HepG2 (cell line): Measurements from ENCODE around the gene BNC1. TPM values are rescaled to one million over a fixed set of nuclear protein-coding genes. Genes with fewer than 3 reads are reported as not detected.

Experiments used
- ATAC-seq: fragments of 200-7000 bp; cut with Tn5 transposase; 3 replicates; pipeline ENCODE4 v1.9.1; 2020; ENCODE audit warnings: mild to moderate bottlenecking, moderate library complexity
- BruUV-seq: library from RNA; stranded (reverse); fragments of 400-500 nt; replicated peaks from 2 replicates; lab custom pipeline; 2021; lab: Mats Ljungman, UMichigan
- CTCF ChIA-PET: fragments of 300-600 bp; formaldehyde crosslinking; extraction: SDS; loops from one replicate; lab custom pipeline; 2021; ENCODE audit warnings: low total read pairs, inconsistent platforms, low intra/inter-chr PET ratio; lab: Yijun Ruan, JAX
- POLR2A ChIA-PET: fragments of 350-600 bp; sonication (Branson Sonifier 250); formaldehyde crosslinking; loops from one replicate; lab custom pipeline; 2020; ENCODE audit warnings: antibody characterized with exemption, inconsistent platforms; lab: Yijun Ruan, JAX
- DNase-seq: peaks from one replicate; pipeline ENCODE4 v3.0.0-alpha.2; 2015; ENCODE audit warnings: low spot score
- FAIRE-seq: peaks from 3 replicates; lab custom pipeline; 2011; peaks lifted over from hg19 to GRCh38; lab: Jason Lieb, UNC
- H2AFZ ChIP-seq: one replicate; pipeline ENCODE4 v1.6.1; 2011; ENCODE audit warnings: low read length, inconsistent platforms
- H3K27ac ChIP-seq: fragments of 300-600 bp; 3 replicates; pipeline ENCODE4 v1.8.0; 2011; ENCODE audit warnings: mixed run types, mild to moderate bottlenecking, mixed read lengths, low read length, inconsistent platforms; ENCODE audit not compliant: insufficient read depth; ENCODE audit errors: extremely low read length
- H3K27me3 ChIP-seq, 2 experiments: fragments of 200-600 bp in 1 of 2; 2 replicates in 1 of 2; 3 replicates in 1 of 2; pipeline versions ENCODE4 v1.6.0 to v1.8.0; 2011; ENCODE audit warnings: low read length in 2 of 2, mild to moderate bottlenecking in 2 of 2, moderate library complexity in 2 of 2, inconsistent platforms in 1 of 2; ENCODE audit not compliant: insufficient read depth in 2 of 2, control insufficient read depth in 1 of 2
- H3K36me3 ChIP-seq, 2 experiments: fragments of 200-600 bp in 1 of 2; replicated peaks in 1 of 2; 2 replicates in 1 of 2; 3 replicates in 1 of 2; pipeline versions ENCODE4 v1.5.1 to v1.8.0; 2011; ENCODE audit warnings: low read length in 2 of 2, inconsistent platforms in 1 of 2; ENCODE audit not compliant: insufficient read depth in 2 of 2, control insufficient read depth in 1 of 2
- H3K4me1 ChIP-seq: 2 replicates; pipeline ENCODE4 v1.5.1; 2012; ENCODE audit warnings: low read length, inconsistent platforms; ENCODE audit not compliant: insufficient read depth
- H3K4me2 ChIP-seq: 2 replicates; pipeline ENCODE4 v1.6.0; 2011; ENCODE audit warnings: low read depth, low read length, inconsistent platforms
- H3K4me3 ChIP-seq, 3 experiments: fragments of 200-600 bp in 1 of 3; sonication (generic), shearing (Covaris generic) in 1 of 3; replicated peaks in 1 of 3; 2 replicates each; pipeline ENCODE4 v1.5.1; 2011 to 2016; ENCODE audit warnings: low read length in 3 of 3, inconsistent platforms in 2 of 3, low read depth in 2 of 3, mild to moderate bottlenecking in 2 of 3, control low read depth in 1 of 3, mixed read lengths in 1 of 3; ENCODE audit not compliant: insufficient read depth in 1 of 3
- H3K79me2 ChIP-seq: one replicate; pipeline ENCODE4 v1.6.1; 2011; ENCODE audit warnings: low read length, inconsistent platforms; ENCODE audit not compliant: insufficient read depth
- H3K9ac ChIP-seq: 2 replicates; pipeline ENCODE4 v1.6.0; 2011; ENCODE audit warnings: mild to moderate bottlenecking, low read depth, low read length, inconsistent platforms; ENCODE audit not compliant: insufficient read depth
- H3K9me3 ChIP-seq: 2 replicates; pipeline ENCODE4 v1.5.1; 2012; ENCODE audit warnings: mild to moderate bottlenecking, low read length
- H4K20me1 ChIP-seq: 2 replicates; pipeline ENCODE4 v1.6.0; 2011; ENCODE audit warnings: inconsistent platforms, mild to moderate bottlenecking, low read length, moderate library complexity; ENCODE audit not compliant: insufficient read depth
- JDP2 ChIP-seq: sonication (generic); formaldehyde crosslinking; IDR thresholded peaks from 2 replicates; pipeline ENCODE4 v1.8.1; 2022; ENCODE audit warnings: missing genetic modification reagents, borderline replicate concordance
- MZF1 ChIP-seq: sonication (generic); formaldehyde crosslinking; IDR thresholded peaks from 2 replicates; pipeline ENCODE4 v1.8.1; 2023; ENCODE audit warnings: mild to moderate bottlenecking, missing genetic modification reagents, borderline replicate concordance
- NFYB ChIP-seq: sonication (generic); formaldehyde crosslinking; IDR thresholded peaks from 2 replicates; pipeline ENCODE4 v1.4.0; 2020; ENCODE audit warnings: missing genetic modification reagents
- REXO4 ChIP-seq: sonication (generic); formaldehyde crosslinking; IDR thresholded peaks from 2 replicates; pipeline ENCODE4 v1.8.0; 2022; ENCODE audit warnings: missing genetic modification reagents, mild to moderate bottlenecking, borderline replicate concordance
- SUZ12 ChIP-seq: fragments of 150-350 bp; IDR thresholded peaks from 2 replicates; pipeline ENCODE4 v1.6.1; 2014; ENCODE audit warnings: low read depth, low read length
- ZNF138 ChIP-seq: sonication (generic); formaldehyde crosslinking; IDR thresholded peaks from 2 replicates; pipeline ENCODE4 v1.5.0; 2020; ENCODE audit warnings: mild to moderate bottlenecking, low read depth, missing genetic modification reagents
- ZNF619 ChIP-seq: sonication (generic); formaldehyde crosslinking; IDR thresholded peaks from 2 replicates; pipeline ENCODE4 v1.4.0; 2020; ENCODE audit warnings: mild to moderate bottlenecking, missing genetic modification reagents
- ZNF713 ChIP-seq: sonication (generic); formaldehyde crosslinking; IDR thresholded peaks from 2 replicates; pipeline ENCODE4 v1.4.0; 2020; ENCODE audit warnings: mild to moderate bottlenecking, missing genetic modification reagents
- ZNF75D ChIP-seq: sonication (generic); formaldehyde crosslinking; IDR thresholded peaks from 2 replicates; pipeline ENCODE4 v1.8.1; 2023; ENCODE audit warnings: missing genetic modification reagents, mild to moderate bottlenecking, borderline replicate concordance
- ZNF772 ChIP-seq: sonication (generic); formaldehyde crosslinking; IDR thresholded peaks from 2 replicates; pipeline ENCODE4 v1.5.0; 2020; ENCODE audit warnings: mild to moderate bottlenecking, missing genetic modification reagents
- WGBS: methylation state at CpG from one replicate; pipeline ENCODE4 v1.1.6; 2017; ENCODE audit warnings: low lambda C conversion rate; 5-methylcytosine and 5-hydroxymethylcytosine counted together
- in situ Hi-C: cut with HindIII; loops from 2 replicates; pipeline ENCODE4 v1.10.0; 2017; ENCODE audit warnings: low pct_unique_long_range_greater_than_20kb; ENCODE audit not compliant: extremely low pct_ligation_motif_present
- intact Hi-C: fragments of 100-400 bp; cut with micrococcal nuclease; formaldehyde crosslinking; loops from one replicate; pipeline ENCODE4 v1.10.0; 2022; ENCODE audit not compliant: unreplicated experiment
- polyA plus RNA-seq, 8 experiments: library from polyadenylated mRNA; depleted of rRNA in 3 of 8; stranded (reverse) in 7 of 8; unstranded in 1 of 8; fragments of >200 nt; fragmentation: Illumina TruSeq in 4 of 8; extraction: Trizol in 4 of 8; gene quantifications; 2 replicates each; pipeline versions ENCODE4 v1.2.1 to v1.2.3, GENCODE V29; 2011 to 2016; ENCODE audit warnings: low read depth in 4 of 8, missing spikeins in 1 of 8, mixed read lengths in 1 of 8; ENCODE audit not compliant: insufficient read depth in 1 of 8
- total RNA-seq, 5 experiments: library from RNA; depleted of rRNA; stranded (reverse); fragments of >200 nt; fragmentation: Illumina TruSeq; extraction: Trizol; gene quantifications; 2 replicates each; pipeline ENCODE4 v1.2.3, GENCODE V29; 2016; ENCODE audit warnings: low read depth in 1 of 5
- TF ChIP-seq, protein P1 (sequence below): IDR thresholded peaks from 2 replicates; pipeline ENCODE4 v1.6.1; 2016; ENCODE audit warnings: mild to moderate bottlenecking, missing biosample characterization, missing genetic modification reagents
- TF ChIP-seq, protein P2 (sequence below): sonication (generic); formaldehyde crosslinking; IDR thresholded peaks from 2 replicates; pipeline ENCODE4 v1.4.0; 2020; ENCODE audit warnings: mild to moderate bottlenecking, missing genetic modification reagents

BNC1 gene
- total and polyA plus RNA-seq, 2 of the 13 experiments (the other 11 are each of a cell fraction or from before 2014, with no cell fraction given): not detected

DNA sequence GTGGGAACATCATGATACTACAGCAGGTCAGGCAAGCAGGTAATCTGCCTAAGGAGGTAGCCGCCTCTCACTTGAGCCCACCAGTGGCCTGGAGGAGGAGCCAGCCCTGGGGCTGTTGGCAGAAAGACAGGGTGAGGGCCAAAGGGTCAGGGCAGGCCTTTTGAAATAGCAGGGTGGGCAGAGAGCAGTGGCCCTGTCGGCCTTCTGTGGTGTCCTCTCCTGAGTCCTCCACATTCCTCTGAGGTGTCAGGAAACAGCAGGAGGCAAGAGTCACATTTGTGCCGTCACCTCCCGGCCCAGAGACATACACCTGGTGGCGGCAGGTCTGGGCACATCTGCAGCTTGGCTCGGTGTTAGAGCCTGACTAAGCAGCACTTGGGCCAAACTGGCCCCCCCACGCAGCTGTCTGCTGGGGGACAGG is 3.9 kb upstream of the BNC1 start:
- no peaks in the 10 kb centered on the region for H3K9me3 ChIP-seq
- no peak overlapping the region for H3K4me3 ChIP-seq
- H3K27me3 ChIP-seq: peaks cover 0 to 12% of the 10 kb centered on the region in 2 experiments; a peak in 3 of 5 replicates
- H3K27ac ChIP-seq: no peak overlapping the region
- FAIRE-seq (no peak), DNase-seq (no peak), ATAC-seq (no peak)
- WGBS: 20% methylated on average over 1 of the region's 7 CpGs
- ChIA-PET POLR2A (no interaction called here), CTCF (no interaction called here)
- H3K79me2 ChIP-seq: no peaks in the 10 kb centered on the region
- H3K4me2 ChIP-seq: no peak overlapping the region
- H2AFZ ChIP-seq: no peak overlapping the region
- no peak overlapping the region for H3K9ac ChIP-seq
- in situ Hi-C loops (no loop called here), intact Hi-C loops (no loop called here)
- no TSS peak for BruUV-seq
- H3K36me3 ChIP-seq: no peaks in the 10 kb centered on the region
- no peaks in the 10 kb centered on the region for H3K4me1 ChIP-seq
- TF ChIP-seq, protein P1, sequence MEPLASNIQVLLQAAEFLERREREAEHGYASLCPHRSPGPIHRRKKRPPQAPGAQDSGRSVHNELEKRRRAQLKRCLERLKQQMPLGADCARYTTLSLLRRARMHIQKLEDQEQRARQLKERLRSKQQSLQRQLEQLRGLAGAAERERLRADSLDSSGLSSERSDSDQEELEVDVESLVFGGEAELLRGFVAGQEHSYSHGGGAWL (CRISPR knock-in tag): no peak
- TF ChIP-seq MZF1 (CRISPR knock-in tag): no peak
- TF ChIP-seq REXO4 (CRISPR knock-in tag): no peak
- no peaks in the 10 kb centered on the region for H4K20me1 ChIP-seq

DNA sequence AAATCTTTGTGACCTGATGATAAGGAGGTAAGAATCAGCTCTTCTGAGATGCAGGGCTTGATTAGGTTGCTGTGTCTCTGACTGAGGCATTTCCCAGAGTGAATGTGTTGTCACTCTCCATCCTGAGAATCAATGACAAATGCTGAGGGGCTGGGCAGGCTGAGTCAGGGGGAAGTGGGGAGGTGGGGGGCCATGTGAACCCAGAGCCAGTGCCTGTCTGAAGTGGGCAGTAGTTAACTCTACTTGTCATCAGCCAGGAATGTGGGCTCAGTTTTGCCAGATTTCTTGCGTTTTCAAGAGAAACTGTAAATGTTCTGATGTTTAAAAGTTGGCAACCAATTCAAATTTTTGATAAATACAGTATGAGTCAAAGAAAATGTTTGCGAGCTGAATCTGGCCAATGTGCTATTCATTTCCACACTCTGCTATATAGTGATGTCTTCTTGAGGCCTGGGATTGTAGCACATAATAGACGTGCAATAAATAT is 3.1 kb upstream of the BNC1 start:
- H4K20me1 ChIP-seq: no peaks in the 10 kb centered on the region
- in situ Hi-C loops: no loop called here
- H3K36me3 ChIP-seq: no peaks in the 10 kb centered on the region
- no peak for FAIRE-seq
- no peak overlapping the region for H3K4me3 ChIP-seq
- no peaks in the 10 kb centered on the region for H3K9me3 ChIP-seq
- no peaks in the 10 kb centered on the region for H3K4me1 ChIP-seq
- no peak for ATAC-seq
- H3K27me3 ChIP-seq: peaks cover 0 to 16% of the 10 kb centered on the region in 2 experiments; a peak in 3 of 5 replicates
- no peaks in the 10 kb centered on the region for H3K79me2 ChIP-seq
- no TSS peak for BruUV-seq
- DNase-seq: no peak
- no peak overlapping the region for H3K9ac ChIP-seq
- 2% methylated on average over 3 of the region's 3 CpGs for WGBS
- TF ChIP-seq ZNF75D (no peak), SUZ12 (no peak), NFYB (CRISPR knock-in tag) (no peak), JDP2 (CRISPR knock-in tag) (no peak), ZNF138 (CRISPR knock-in tag) (no peak), ZNF619 (no peak), ZNF713 (CRISPR knock-in tag) (no peak), ZNF772 (CRISPR knock-in tag) (no peak)
- TF ChIP-seq, protein P2, sequence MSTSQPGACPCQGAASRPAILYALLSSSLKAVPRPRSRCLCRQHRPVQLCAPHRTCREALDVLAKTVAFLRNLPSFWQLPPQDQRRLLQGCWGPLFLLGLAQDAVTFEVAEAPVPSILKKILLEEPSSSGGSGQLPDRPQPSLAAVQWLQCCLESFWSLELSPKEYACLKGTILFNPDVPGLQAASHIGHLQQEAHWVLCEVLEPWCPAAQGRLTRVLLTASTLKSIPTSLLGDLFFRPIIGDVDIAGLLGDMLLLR (CRISPR knock-in tag): no peak
- CTCF ChIA-PET: no interaction called here
- POLR2A ChIA-PET: no interaction called here
- no peak overlapping the region for H3K4me2 ChIP-seq
- H3K27ac ChIP-seq: no peak overlapping the region
- H2AFZ ChIP-seq: no peak overlapping the region
- intact Hi-C loops: no loop called here
